ENCODE measurements around the gene TUT1. TPM values are rescaled to one million over a fixed set of nuclear protein-coding genes. Genes with fewer than 3 reads are reported as not detected.

Gene TUT1
- total RNA-seq, 1 donor from 2014 or later = 12.0 TPM

- Histone ChIP-seq H3K27ac (peak overlapping the region; percentile 97), H3K4me3 (peak overlapping the region; percentile 73 to 94), H3K27me3 (no peaks in the 10 kb centered on the region), H3K36me3 (peaks cover 0 to 29% of the 10 kb centered on the region in 2 donors), H3K4me1 (peaks cover 37% of the 10 kb centered on the region), H3K9me3 (no peaks in the 10 kb centered on the region)
- TF ChIP-seq POLR2A (IDR thresholded peaks at IDR 0.05) (no peak), CTCF (IDR thresholded peaks at IDR 0.05) (no peak), POLR2AphosphoS5 (IDR thresholded peaks at IDR 0.05; ENCODE audit: insufficient read depth in 1 of 2, low read depth in 1 of 2) (no peak)
- no peak for DNase-seq (ENCODE audit: extremely low spot score in 2 of 2)
- intact Hi-C loops (cut with DNase I) = no loop called here
Measured at GRCh38 chr11:62601122-62601371, 9.7 kb upstream of the TUT1 start.

GRCh38 chr11:62600367-62601121, 9.2 kb upstream of the TUT1 start:
- intact Hi-C loops (cut with DNase I) = no loop called here

GRCh38 chr11:62599901-62600300, 8.6 kb upstream of the TUT1 start:
- H3K4me1 ChIP-seq = peaks cover 37% of the 10 kb centered on the region
- H3K4me3 ChIP-seq = peak overlapping the region; percentile 73 to 94
- DNase-seq (ENCODE audit: extremely low spot score in 2 of 2) = no peak
- peak overlapping the region; percentile 97 for H3K27ac ChIP-seq
- intact Hi-C loops (cut with DNase I) = no loop called here
- TF ChIP-seq POLR2A (IDR thresholded peaks at IDR 0.05) (no peak), POLR2AphosphoS5 (IDR thresholded peaks at IDR 0.05; ENCODE audit: insufficient read depth in 1 of 2, low read depth in 1 of 2) (no peak), CTCF (IDR thresholded peaks at IDR 0.05) (no peak)
- peaks cover 0 to 32% of the 10 kb centered on the region in 2 donors for H3K36me3 ChIP-seq
- no peaks in the 10 kb centered on the region for H3K27me3 ChIP-seq
- H3K9me3 ChIP-seq = no peaks in the 10 kb centered on the region

More at GRCh38 chr11:62600367-62601121, 9.2 kb upstream of the TUT1 start:
- H3K4me3 ChIP-seq = peak overlapping the region; percentile 73 to 94
- peaks cover 37% of the 10 kb centered on the region for H3K4me1 ChIP-seq
- H3K9me3 ChIP-seq = no peaks in the 10 kb centered on the region
- H3K27ac ChIP-seq = peak overlapping the region; percentile 97
- no peak for TF ChIP-seq CTCF (IDR thresholded peaks at IDR 0.05)
- no peak for TF ChIP-seq POLR2AphosphoS5 (IDR thresholded peaks at IDR 0.05; ENCODE audit: insufficient read depth in 1 of 2, low read depth in 1 of 2)
- TF ChIP-seq POLR2A (IDR thresholded peaks at IDR 0.05) = no peak
- no peak for DNase-seq (ENCODE audit: extremely low spot score in 2 of 2)
- no peaks in the 10 kb centered on the region for H3K27me3 ChIP-seq
- H3K36me3 ChIP-seq = peaks cover 0 to 30% of the 10 kb centered on the region in 2 donors

GRCh38 chr11:62599069-62599696, 7.9 kb upstream of the TUT1 start:
- Histone ChIP-seq H3K9me3 (no peaks in the 10 kb centered on the region), H3K36me3 (peaks cover 0 to 39% of the 10 kb centered on the region in 2 donors), H3K27ac (peak overlapping the region; percentile 97), H3K27me3 (no peaks in the 10 kb centered on the region), H3K4me3 (peak overlapping the region; percentile 73 to 94), H3K4me1 (peaks cover 37% of the 10 kb centered on the region)
- intact Hi-C loops (cut with DNase I) = no loop called here
- peak in 1 of 2 donors; percentile 98 for DNase-seq (ENCODE audit: extremely low spot score in 2 of 2)
- TF ChIP-seq POLR2AphosphoS5 (IDR thresholded peaks at IDR 0.05; ENCODE audit: insufficient read depth in 1 of 2, low read depth in 1 of 2) = peak; percentile 83 to 87
- TF ChIP-seq CTCF (IDR thresholded peaks at IDR 0.05) = no peak

- no peak overlapping the region for H3K4me3 ChIP-seq
- H3K4me1 ChIP-seq = peaks cover 43% of the 10 kb centered on the region
- TF ChIP-seq POLR2A (IDR thresholded peaks at IDR 0.05) (no peak), CTCF (IDR thresholded peaks at IDR 0.05) (no peak), POLR2AphosphoS5 (IDR thresholded peaks at IDR 0.05; ENCODE audit: insufficient read depth in 1 of 2, low read depth in 1 of 2) (no peak)
- intact Hi-C loops (cut with DNase I) = no loop called here
- H3K27ac ChIP-seq = no peak overlapping the region
- H3K9me3 ChIP-seq = no peaks in the 10 kb centered on the region
- peaks cover 0 to 44% of the 10 kb centered on the region in 2 donors for H3K36me3 ChIP-seq
- no peak for DNase-seq (ENCODE audit: extremely low spot score in 2 of 2)
- H3K27me3 ChIP-seq = no peaks in the 10 kb centered on the region
Measured at GRCh38 chr11:62595124-62595523, 3.8 kb upstream of the TUT1 start.

Measured in vagina (tissue), 2 donors.